LNCaP clone FGC (cell line): ENCODE data around the gene FAM219A.

Experiments used
- DNase-seq: peaks from one replicate; pipeline ENCODE4 v3.0.0-alpha.2; 2011; ENCODE audit warnings: low read depth
- H3K4me3 ChIP-seq: 2 replicates; pipeline ENCODE4 v1.5.1; 2011; ENCODE audit warnings: mild to moderate bottlenecking, low read depth, low read length, control low read depth
- CTCF ChIP-seq: IDR thresholded peaks from 2 replicates; pipeline ENCODE4 v1.5.1; 2012; ENCODE audit warnings: mild to moderate bottlenecking; ENCODE audit not compliant: control insufficient read depth, insufficient read depth; ENCODE audit errors: extremely low read depth

Gene FAM219A

GRCh38 chr9:34417734-34418133 lies 40.6 kb downstream of the FAM219A start:
- DNase-seq = no peak
- no peak overlapping the region for H3K4me3 ChIP-seq
- no peak for TF ChIP-seq CTCF

GRCh38 chr9:34413231-34413852 lies 45.0 kb downstream of the FAM219A start:
- no peak overlapping the region for H3K4me3 ChIP-seq
- DNase-seq = no peak
- TF ChIP-seq CTCF = no peak

GRCh38 chr9:34412336-34412735 lies 46.0 kb downstream of the FAM219A start:
- no peak overlapping the region for H3K4me3 ChIP-seq
- no peak for TF ChIP-seq CTCF
- no peak for DNase-seq

- DNase-seq = no peak
- TF ChIP-seq CTCF = no peak
- no peak overlapping the region for H3K4me3 ChIP-seq
Observed at GRCh38 chr9:34409154-34409553, 49.2 kb downstream of the FAM219A start.

- DNase-seq = no peak
- H3K4me3 ChIP-seq = no peak overlapping the region
- TF ChIP-seq CTCF = no peak
Observed at GRCh38 chr9:34408173-34408572, 50.2 kb downstream of the FAM219A start.

GRCh38 chr9:34406219-34406618 lies 52.2 kb downstream of the FAM219A start:
- DNase-seq = no peak
- TF ChIP-seq CTCF = no peak
- no peak overlapping the region for H3K4me3 ChIP-seq

GRCh38 chr9:34405719-34406118 lies 52.7 kb downstream of the FAM219A start:
- TF ChIP-seq CTCF = no peak
- DNase-seq = no peak
- no peak overlapping the region for H3K4me3 ChIP-seq
